ENCODE data around the gene HEBP1.

The HEBP1 gene

DNA sequence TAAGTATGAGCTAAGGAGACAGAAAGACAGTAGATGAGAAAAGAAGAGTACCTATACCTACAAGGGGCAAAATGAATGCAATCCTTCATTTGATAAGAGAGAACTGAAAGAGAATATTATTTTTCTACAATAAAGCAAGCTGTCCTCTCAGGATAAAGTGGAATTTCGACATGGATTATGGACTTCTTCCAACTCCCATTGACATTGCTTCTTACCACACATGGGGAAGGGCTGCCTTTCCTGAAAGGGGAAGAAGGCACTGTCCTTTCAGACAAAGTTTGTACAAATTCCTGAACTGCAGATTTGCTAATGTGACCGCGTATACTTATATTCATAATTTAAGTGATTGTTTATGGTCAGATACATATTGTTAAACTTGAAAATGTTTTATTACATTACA, 4.3 kb upstream of the HEBP1 start:
- Histone ChIP-seq H3K36me3 (ENCODE audit: control insufficient read depth, insufficient read depth, low read length) (no peaks in the 10 kb centered on the region), H3K4me2 (ENCODE audit: low read length) (no peak overlapping the region), H3K27me3 (ENCODE audit: control insufficient read depth, insufficient read depth, low read length) (no peaks in the 10 kb centered on the region), H3K4me3 (ENCODE audit: low read depth, low read length) (no peak overlapping the region), H3K79me2 (peaks cover 2% of the 10 kb centered on the region), H3K9me3 (ENCODE audit: control insufficient read depth, low read length) (no peaks in the 10 kb centered on the region), H3K9ac (no peak overlapping the region), H3K27ac (no peak overlapping the region), H3K4me1 (no peaks in the 10 kb centered on the region), H2AFZ (no peak overlapping the region)
- TF ChIP-seq, protein P1, sequence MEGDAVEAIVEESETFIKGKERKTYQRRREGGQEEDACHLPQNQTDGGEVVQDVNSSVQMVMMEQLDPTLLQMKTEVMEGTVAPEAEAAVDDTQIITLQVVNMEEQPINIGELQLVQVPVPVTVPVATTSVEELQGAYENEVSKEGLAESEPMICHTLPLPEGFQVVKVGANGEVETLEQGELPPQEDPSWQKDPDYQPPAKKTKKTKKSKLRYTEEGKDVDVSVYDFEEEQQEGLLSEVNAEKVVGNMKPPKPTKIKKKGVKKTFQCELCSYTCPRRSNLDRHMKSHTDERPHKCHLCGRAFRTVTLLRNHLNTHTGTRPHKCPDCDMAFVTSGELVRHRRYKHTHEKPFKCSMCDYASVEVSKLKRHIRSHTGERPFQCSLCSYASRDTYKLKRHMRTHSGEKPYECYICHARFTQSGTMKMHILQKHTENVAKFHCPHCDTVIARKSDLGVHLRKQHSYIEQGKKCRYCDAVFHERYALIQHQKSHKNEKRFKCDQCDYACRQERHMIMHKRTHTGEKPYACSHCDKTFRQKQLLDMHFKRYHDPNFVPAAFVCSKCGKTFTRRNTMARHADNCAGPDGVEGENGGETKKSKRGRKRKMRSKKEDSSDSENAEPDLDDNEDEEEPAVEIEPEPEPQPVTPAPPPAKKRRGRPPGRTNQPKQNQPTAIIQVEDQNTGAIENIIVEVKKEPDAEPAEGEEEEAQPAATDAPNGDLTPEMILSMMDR (IDR thresholded peaks at IDR 0.05), result no peak

DNA sequence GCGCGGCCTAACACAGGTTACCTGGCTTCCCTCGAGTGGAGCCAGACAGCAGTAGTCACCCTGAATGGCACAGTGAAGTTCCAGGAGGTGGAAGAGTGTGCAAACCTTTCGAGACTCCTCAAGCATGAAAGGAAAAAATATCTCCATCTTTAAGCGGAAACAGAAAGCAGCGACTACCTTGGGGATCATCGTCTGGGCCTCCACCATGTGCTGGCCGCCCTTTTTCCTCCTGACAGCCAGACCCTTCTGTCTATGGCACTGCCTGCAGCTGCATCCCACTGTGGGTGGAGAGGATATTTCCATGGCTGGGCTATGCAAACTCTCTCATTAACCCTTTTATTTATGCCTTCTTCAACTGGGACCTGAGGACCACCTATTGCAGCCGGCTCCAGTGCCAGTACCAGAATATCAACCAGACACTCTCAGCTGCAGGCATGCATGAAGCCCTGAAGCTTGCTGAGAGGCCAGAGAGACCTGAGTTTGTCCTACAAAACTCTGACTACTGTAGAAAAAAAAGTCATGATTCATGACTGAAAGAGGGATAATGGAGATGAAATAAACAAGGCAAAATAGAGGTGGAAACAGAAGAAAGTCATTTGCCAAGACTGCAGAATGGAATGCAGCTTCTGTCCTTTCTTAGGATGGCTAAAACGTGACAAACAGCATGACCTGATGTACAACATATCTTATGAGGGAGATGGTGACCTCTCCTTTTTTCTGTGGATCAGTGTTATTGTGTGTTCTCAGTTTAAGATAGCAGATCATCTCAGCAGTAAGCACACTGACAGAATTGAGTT, 2.4 kb upstream of the HEBP1 start:
- TF ChIP-seq, protein P1 (IDR thresholded peaks at IDR 0.05), result no peak
- no peaks in the 10 kb centered on the region for H3K4me1 ChIP-seq
- H3K27ac ChIP-seq, result no peak overlapping the region
- peaks cover 2% of the 10 kb centered on the region for H3K79me2 ChIP-seq
- H3K4me2 ChIP-seq (ENCODE audit: low read length), result no peak overlapping the region
- no peak overlapping the region for H3K4me3 ChIP-seq (ENCODE audit: low read depth, low read length)
- H3K27me3 ChIP-seq (ENCODE audit: control insufficient read depth, insufficient read depth, low read length), result no peaks in the 10 kb centered on the region
- H3K36me3 ChIP-seq (ENCODE audit: control insufficient read depth, insufficient read depth, low read length), result no peaks in the 10 kb centered on the region
- H3K9me3 ChIP-seq (ENCODE audit: control insufficient read depth, low read length), result no peaks in the 10 kb centered on the region
- H2AFZ ChIP-seq, result no peak overlapping the region
- no peak overlapping the region for H3K9ac ChIP-seq

DNA sequence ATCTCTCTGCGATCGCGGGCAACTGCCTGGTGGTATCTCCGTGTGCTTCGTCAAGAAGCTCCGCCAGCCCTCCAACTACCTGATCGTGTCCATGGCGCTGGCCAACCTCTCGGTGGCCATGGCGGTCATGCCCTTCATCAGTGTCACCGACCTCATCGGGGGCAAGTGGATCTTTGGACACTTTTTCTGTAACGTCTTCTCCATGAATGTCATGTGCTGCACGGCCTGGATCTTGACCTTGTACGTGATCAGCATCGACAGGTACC, 1.6 kb upstream of the HEBP1 start:
- no peak overlapping the region for H3K9ac ChIP-seq
- peak overlapping the region; percentile 83 for H3K27ac ChIP-seq
- H2AFZ ChIP-seq, result peak overlapping the region; percentile 94
- no peaks in the 10 kb centered on the region for H3K36me3 ChIP-seq (ENCODE audit: control insufficient read depth, insufficient read depth, low read length)
- H3K79me2 ChIP-seq, result peaks cover 2% of the 10 kb centered on the region
- H3K4me2 ChIP-seq (ENCODE audit: low read length), result peak overlapping the region; percentile 84
- H3K27me3 ChIP-seq (ENCODE audit: control insufficient read depth, insufficient read depth, low read length), result no peaks in the 10 kb centered on the region
- no peaks in the 10 kb centered on the region for H3K9me3 ChIP-seq (ENCODE audit: control insufficient read depth, low read length)
- peak overlapping the region; percentile 58 for H3K4me3 ChIP-seq (ENCODE audit: low read depth, low read length)
- TF ChIP-seq, protein P1 (IDR thresholded peaks at IDR 0.05), result no peak
- no peaks in the 10 kb centered on the region for H3K4me1 ChIP-seq

DNA sequence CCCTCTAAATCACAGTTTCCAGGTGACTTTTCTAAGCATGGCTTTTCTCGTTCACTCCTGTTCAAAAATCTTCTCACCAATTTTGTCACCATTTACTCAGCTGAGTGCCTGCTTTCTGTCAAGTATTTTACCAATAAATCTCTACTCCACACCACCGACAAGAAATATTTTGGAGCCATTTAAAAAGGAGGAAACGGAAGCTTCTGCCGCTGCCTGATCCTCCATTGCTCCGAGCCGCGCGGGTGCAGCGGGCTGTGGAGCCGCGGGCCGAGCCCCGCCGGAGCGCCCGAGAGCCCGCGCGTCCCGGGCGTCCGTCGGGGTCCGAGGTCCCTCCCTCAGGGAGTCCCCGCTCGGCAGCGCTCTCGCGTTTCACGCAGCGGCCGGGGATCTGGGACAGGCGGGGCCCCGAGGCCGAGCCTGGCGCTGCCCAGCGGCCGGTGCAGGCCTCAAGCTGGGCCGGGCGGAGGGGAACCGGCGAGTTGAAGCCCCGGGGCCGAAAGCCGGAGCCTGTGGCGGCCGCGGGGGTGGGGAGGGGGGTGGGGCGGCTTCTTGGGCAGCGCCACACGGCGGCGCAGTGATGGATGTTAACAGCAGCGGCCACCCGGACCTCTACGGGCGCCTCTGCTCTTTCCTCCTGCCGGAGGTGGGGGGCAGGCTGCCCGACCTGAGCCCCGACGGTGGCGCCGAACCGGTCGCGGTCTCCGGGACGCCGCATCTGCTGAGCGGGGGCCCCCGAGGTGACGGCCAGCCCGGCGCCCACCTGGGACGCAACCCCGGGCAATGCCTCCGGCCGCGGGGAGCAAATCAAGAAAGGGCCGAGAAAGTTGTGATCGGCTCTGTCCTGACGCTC, 1.1 kb upstream of the HEBP1 start:
- TF ChIP-seq, protein P1 (IDR thresholded peaks at IDR 0.05), result peak; percentile 18
- H3K4me3 ChIP-seq (ENCODE audit: low read depth, low read length), result peak overlapping the region; percentile 58

More for the DNA sequence above, 1.1 kb upstream of the HEBP1 start:
- Histone ChIP-seq H3K27me3 (ENCODE audit: control insufficient read depth, insufficient read depth, low read length) (no peaks in the 10 kb centered on the region), H3K27ac (peak overlapping the region; percentile 83), H3K9ac (peak overlapping the region; percentile 29), H2AFZ (peak overlapping the region; percentile 94), H3K79me2 (peaks cover 2% of the 10 kb centered on the region), H3K9me3 (ENCODE audit: control insufficient read depth, low read length) (no peaks in the 10 kb centered on the region), H3K4me1 (no peaks in the 10 kb centered on the region), H3K36me3 (ENCODE audit: control insufficient read depth, insufficient read depth, low read length) (no peaks in the 10 kb centered on the region), H3K4me2 (ENCODE audit: low read length) (peak overlapping the region; percentile 84)

Measured in parathyroid adenoma (tissue), 2 donors.